ENCODE data around the gene RUSC1.

The RUSC1 gene

GRCh38 chr1:155309423-155310021, 11.2 kb upstream of the RUSC1 start:
- no CpG with 5 or more reads among the region's 11 CpGs for WGBS (ENCODE audit: extremely low coverage, insufficient coverage, insufficient read length)
- H3K4me2 ChIP-seq (ENCODE audit: low read length), result peak overlapping the region; percentile 86
- peak overlapping the region; percentile 11 for H3K23ac ChIP-seq (ENCODE audit: low read length)
- H2AK5ac ChIP-seq (ENCODE audit: low read length), result peak overlapping the region; percentile 93
- H2AFZ ChIP-seq (ENCODE audit: insufficient read depth, low read length, poor library complexity), result peak overlapping the region; percentile 33
- H3K36me3 ChIP-seq (ENCODE audit: control insufficient read depth in 1 of 2, insufficient read depth in 2 of 2, low read length in 2 of 2), result peaks cover 19 to 23% of the 10 kb centered on the region in 2 experiments
- H3K79me2 ChIP-seq (ENCODE audit: control insufficient read depth, insufficient read depth, low read length, poor library complexity), result peaks cover 10% of the 10 kb centered on the region
- peak overlapping the region; percentile 93 for H3K14ac ChIP-seq (ENCODE audit: low read length)
- H3K4me1 ChIP-seq (ENCODE audit: control insufficient read depth in 1 of 2, insufficient read depth in 2 of 2, low read length in 2 of 2), result peaks cover 19 to 26% of the 10 kb centered on the region in 2 experiments
- peak overlapping the region; percentile 92 for H2BK5ac ChIP-seq (ENCODE audit: low read depth, low read length, poor library complexity)
- no peaks in the 10 kb centered on the region for H3K9me3 ChIP-seq (ENCODE audit: insufficient read depth, low read depth, low read length)
- peaks cover 18% of the 10 kb centered on the region for H3K79me1 ChIP-seq (ENCODE audit: low read length)
- H4K12ac ChIP-seq (ENCODE audit: low read depth, low read length), result peak overlapping the region; percentile 85
- peak overlapping the region; percentile 97 for H3K9ac ChIP-seq (ENCODE audit: low read length)
- peak overlapping the region; percentile 21 for H2BK12ac ChIP-seq (ENCODE audit: low read length)
- peak overlapping the region; percentile 90 for H4K8ac ChIP-seq (ENCODE audit: low read depth, low read length)
- peak in 1 of 2 donors; percentile 17 for DNase-seq
- H3K27me3 ChIP-seq (ENCODE audit: insufficient read depth, low read length), result no peaks in the 10 kb centered on the region
- peak overlapping the region; percentile 92 for H3K4me3 ChIP-seq (ENCODE audit: low read depth, low read length)
- H3K18ac ChIP-seq (ENCODE audit: low read length), result peak overlapping the region; percentile 87
- peak overlapping the region; percentile 94 for H4K91ac ChIP-seq (ENCODE audit: low read depth, low read length)
- H2BK120ac ChIP-seq (ENCODE audit: insufficient read depth, low read length, poor library complexity), result peak overlapping the region; percentile 98
- peak overlapping the region; percentile 97 for H3K4ac ChIP-seq (ENCODE audit: low read depth, low read length)
- peak overlapping the region; percentile 85 for H3K27ac ChIP-seq (ENCODE audit: low read depth, low read length)

DNA sequence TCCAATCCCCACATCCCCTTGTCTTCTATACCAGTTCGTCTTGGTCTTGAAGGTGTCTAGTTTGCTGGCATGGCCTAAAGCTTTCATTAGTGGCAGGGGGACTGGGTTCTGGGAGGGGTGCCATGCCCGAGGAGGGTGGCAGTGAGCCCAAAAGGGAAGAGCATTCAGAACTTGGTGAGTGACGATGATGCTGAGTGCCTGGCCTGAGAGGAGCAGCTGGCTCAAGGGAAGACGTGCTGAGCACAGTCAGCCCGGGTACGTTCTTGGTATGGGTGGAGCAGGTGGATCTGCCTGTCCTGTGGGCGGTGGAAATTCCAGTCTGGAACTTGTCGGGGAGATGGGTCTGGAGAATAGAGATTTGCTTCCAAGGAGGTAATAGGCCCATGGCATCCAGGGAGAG, 7.4 kb upstream of the RUSC1 start:
- H3K79me2 ChIP-seq (ENCODE audit: control insufficient read depth, insufficient read depth, low read length, poor library complexity), result peaks cover 10% of the 10 kb centered on the region
- no peak overlapping the region for H2BK120ac ChIP-seq (ENCODE audit: insufficient read depth, low read length, poor library complexity)
- no peak overlapping the region for H3K4me3 ChIP-seq (ENCODE audit: low read depth, low read length)
- no CpG with 5 or more reads among the region's 8 CpGs for WGBS (ENCODE audit: extremely low coverage, insufficient coverage, insufficient read length)
- H3K9me3 ChIP-seq (ENCODE audit: insufficient read depth, low read depth, low read length), result no peaks in the 10 kb centered on the region
- H3K4me1 ChIP-seq (ENCODE audit: control insufficient read depth in 1 of 2, insufficient read depth in 2 of 2, low read length in 2 of 2), result peaks cover 5 to 10% of the 10 kb centered on the region in 2 experiments
- peaks cover 12% of the 10 kb centered on the region for H3K79me1 ChIP-seq (ENCODE audit: low read length)
- no peak overlapping the region for H4K12ac ChIP-seq (ENCODE audit: low read depth, low read length)
- no peak overlapping the region for H4K91ac ChIP-seq (ENCODE audit: low read depth, low read length)
- no peak overlapping the region for H3K27ac ChIP-seq (ENCODE audit: low read depth, low read length)
- no peak overlapping the region for H3K23ac ChIP-seq (ENCODE audit: low read length)
- H2BK12ac ChIP-seq (ENCODE audit: low read length), result no peak overlapping the region
- no peak overlapping the region for H2AFZ ChIP-seq (ENCODE audit: insufficient read depth, low read length, poor library complexity)
- no peak overlapping the region for H3K4ac ChIP-seq (ENCODE audit: low read depth, low read length)
- peaks cover 36 to 37% of the 10 kb centered on the region in 2 experiments for H3K36me3 ChIP-seq (ENCODE audit: control insufficient read depth in 1 of 2, insufficient read depth in 2 of 2, low read length in 2 of 2)
- H3K14ac ChIP-seq (ENCODE audit: low read length), result no peak overlapping the region
- DNase-seq, result no peak
- no peak overlapping the region for H3K18ac ChIP-seq (ENCODE audit: low read length)
- no peak overlapping the region for H2BK5ac ChIP-seq (ENCODE audit: low read depth, low read length, poor library complexity)
- H3K4me2 ChIP-seq (ENCODE audit: low read length), result no peak overlapping the region
- no peaks in the 10 kb centered on the region for H3K27me3 ChIP-seq (ENCODE audit: insufficient read depth, low read length)
- H2AK5ac ChIP-seq (ENCODE audit: low read length), result no peak overlapping the region
- H3K9ac ChIP-seq (ENCODE audit: low read length), result no peak overlapping the region
- H4K8ac ChIP-seq (ENCODE audit: low read depth, low read length), result no peak overlapping the region

DNA sequence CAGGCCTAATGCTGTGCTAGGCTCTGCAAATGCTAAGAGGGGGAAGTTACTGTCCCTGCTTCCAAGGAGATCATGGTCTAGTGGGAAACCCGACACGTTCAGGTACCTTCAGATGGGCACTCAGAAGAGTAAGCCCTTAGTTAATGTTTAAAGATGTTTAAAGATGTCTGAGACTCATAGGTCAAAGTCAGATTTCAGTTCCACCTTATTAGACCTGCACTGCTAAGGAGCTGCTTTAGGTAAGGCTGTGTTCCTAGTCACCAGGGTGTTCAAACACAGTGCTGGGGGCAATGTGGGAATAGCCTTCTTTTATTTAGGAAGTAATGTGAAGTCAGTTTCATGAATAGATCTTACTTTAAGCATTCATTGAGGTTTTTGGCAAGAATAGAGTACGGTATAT, 3.8 kb upstream of the RUSC1 start:
- Histone ChIP-seq H3K18ac (ENCODE audit: low read length) (no peak overlapping the region), H4K8ac (ENCODE audit: low read depth, low read length) (no peak overlapping the region), H4K12ac (ENCODE audit: low read depth, low read length) (no peak overlapping the region), H3K79me1 (ENCODE audit: low read length) (no peaks in the 10 kb centered on the region), H3K36me3 (ENCODE audit: control insufficient read depth in 1 of 2, insufficient read depth in 2 of 2, low read length in 2 of 2) (peaks cover 51 to 64% of the 10 kb centered on the region in 2 experiments), H3K4me1 (ENCODE audit: control insufficient read depth in 1 of 2, insufficient read depth in 2 of 2, low read length in 2 of 2) (peaks cover 0 to 6% of the 10 kb centered on the region in 2 experiments), H3K14ac (ENCODE audit: low read length) (no peak overlapping the region), H3K27me3 (ENCODE audit: insufficient read depth, low read length) (no peaks in the 10 kb centered on the region), H3K27ac (ENCODE audit: low read depth, low read length) (no peak overlapping the region), H3K9me3 (ENCODE audit: insufficient read depth, low read depth, low read length) (no peaks in the 10 kb centered on the region), H3K4me2 (ENCODE audit: low read length) (no peak overlapping the region), H2BK12ac (ENCODE audit: low read length) (no peak overlapping the region), H4K91ac (ENCODE audit: low read depth, low read length) (no peak overlapping the region), H3K23ac (ENCODE audit: low read length) (no peak overlapping the region), H2BK120ac (ENCODE audit: insufficient read depth, low read length, poor library complexity) (no peak overlapping the region), H3K4me3 (ENCODE audit: low read depth, low read length) (no peak overlapping the region), H3K4ac (ENCODE audit: low read depth, low read length) (no peak overlapping the region), H2AFZ (ENCODE audit: insufficient read depth, low read length, poor library complexity) (no peak overlapping the region), H3K9ac (ENCODE audit: low read length) (no peak overlapping the region), H2BK5ac (ENCODE audit: low read depth, low read length, poor library complexity) (no peak overlapping the region), H3K79me2 (ENCODE audit: control insufficient read depth, insufficient read depth, low read length, poor library complexity) (no peaks in the 10 kb centered on the region), H2AK5ac (ENCODE audit: low read length) (no peak overlapping the region)
- WGBS (ENCODE audit: extremely low coverage, insufficient coverage, insufficient read length), result no CpG with 5 or more reads among the region's 3 CpGs
- DNase-seq, result no peak

DNA sequence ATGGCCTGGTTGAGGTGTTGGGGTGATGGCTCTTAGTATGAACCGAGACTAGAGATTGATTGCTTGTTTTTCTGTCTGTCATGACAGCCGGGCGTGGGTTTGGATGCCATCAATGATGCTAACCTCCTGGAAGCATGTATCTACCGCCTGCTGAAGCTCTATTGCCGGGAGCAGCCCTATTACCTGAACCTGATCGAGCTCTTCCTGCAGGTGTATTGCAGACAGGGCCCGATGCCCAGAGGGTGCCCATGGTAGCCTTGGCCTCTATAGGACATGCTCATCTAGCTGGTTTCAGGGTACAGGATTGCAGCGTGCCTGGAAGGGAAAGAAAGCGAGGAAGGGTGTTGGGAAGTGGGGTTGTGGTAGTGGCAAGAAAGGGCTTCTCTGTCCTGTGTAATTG, 2.6 kb upstream of the RUSC1 start:
- Histone ChIP-seq H3K27ac (ENCODE audit: low read depth, low read length) (no peak overlapping the region), H2AFZ (ENCODE audit: insufficient read depth, low read length, poor library complexity) (no peak overlapping the region), H2AK5ac (ENCODE audit: low read length) (no peak overlapping the region), H4K12ac (ENCODE audit: low read depth, low read length) (no peak overlapping the region), H3K23ac (ENCODE audit: low read length) (no peak overlapping the region), H3K9me3 (ENCODE audit: insufficient read depth, low read depth, low read length) (no peaks in the 10 kb centered on the region), H3K9ac (ENCODE audit: low read length) (no peak overlapping the region), H3K18ac (ENCODE audit: low read length) (no peak overlapping the region), H2BK12ac (ENCODE audit: low read length) (no peak overlapping the region), H3K36me3 (ENCODE audit: control insufficient read depth in 1 of 2, insufficient read depth in 2 of 2, low read length in 2 of 2) (peaks cover 48 to 56% of the 10 kb centered on the region in 2 experiments), H3K4me3 (ENCODE audit: low read depth, low read length) (no peak overlapping the region), H3K4ac (ENCODE audit: low read depth, low read length) (no peak overlapping the region), H2BK5ac (ENCODE audit: low read depth, low read length, poor library complexity) (no peak overlapping the region), H4K91ac (ENCODE audit: low read depth, low read length) (no peak overlapping the region), H3K79me1 (ENCODE audit: low read length) (no peaks in the 10 kb centered on the region), H3K4me1 (ENCODE audit: control insufficient read depth in 1 of 2, insufficient read depth in 2 of 2, low read length in 2 of 2) (peaks cover 0 to 12% of the 10 kb centered on the region in 2 experiments), H2BK120ac (ENCODE audit: insufficient read depth, low read length, poor library complexity) (no peak overlapping the region), H3K27me3 (ENCODE audit: insufficient read depth, low read length) (no peaks in the 10 kb centered on the region), H3K4me2 (ENCODE audit: low read length) (no peak overlapping the region), H3K14ac (ENCODE audit: low read length) (no peak overlapping the region), H3K79me2 (ENCODE audit: control insufficient read depth, insufficient read depth, low read length, poor library complexity) (peaks cover 2% of the 10 kb centered on the region), H4K8ac (ENCODE audit: low read depth, low read length) (no peak overlapping the region)
- DNase-seq, result no peak
- WGBS (ENCODE audit: extremely low coverage, insufficient coverage, insufficient read length), result no CpG with 5 or more reads among the region's 9 CpGs

Data from trophoblast cell (in vitro differentiated cells and primary cell).